Measurements from ENCODE around the gene CEP97.

- TF ChIP-seq POLR2AphosphoS5 (IDR thresholded peaks at IDR 0.05; ENCODE audit: borderline replicate concordance, low read depth, low read length): no peak
- TF ChIP-seq EZH2 (IDR thresholded peaks at IDR 0.05): no peak
- TF ChIP-seq FOXP2 (optimal IDR thresholded peaks at IDR 0.05; ENCODE audit: control extremely low read depth, extremely low read length, insufficient read depth): no peak
Measured at GRCh38 chr3:101703169-101703568, 21.2 kb upstream of the CEP97 start.

All from SK-N-MC (cell line).